Measurements from ENCODE around the gene TMC8. TPM values are rescaled to one million over a fixed set of nuclear protein-coding genes. Genes with fewer than 3 reads are reported as not detected.

TMC8 gene
- polyA plus RNA-seq, 2 of the 4 experiments (the other 2 are of a cell fraction): 0.14 to 0.26 TPM

GRCh38 chr17:78096093-78096492 is 34.5 kb upstream of the TMC8 start:
- POLR2A ChIA-PET: no interaction called here
- WGBS (ENCODE audit: missing lambda C conversion rate): 80% methylated on average over 9 of the region's 9 CpGs
- TF ChIP-seq EHMT2 (IDR thresholded peaks at IDR 0.05; ENCODE audit: low read depth): no peak
- no peak for TF ChIP-seq TFCP2L1 (CRISPR knock-in tag; IDR thresholded peaks at IDR 0.05)
- TF ChIP-seq REST (IDR thresholded peaks at IDR 0.05): no peak
- TF ChIP-seq HOXA7 (CRISPR knock-in tag; IDR thresholded peaks at IDR 0.05): no peak
- no peak for TF ChIP-seq CEBPB (IDR thresholded peaks at IDR 0.05)
- no peak for TF ChIP-seq MAX (IDR thresholded peaks at IDR 0.05)
- no peak for TF ChIP-seq RFX5 (IDR thresholded peaks at IDR 0.05)
- TF ChIP-seq KDM1A (IDR thresholded peaks at IDR 0.05; ENCODE audit: low read depth): no peak
- TF ChIP-seq, protein P1, sequence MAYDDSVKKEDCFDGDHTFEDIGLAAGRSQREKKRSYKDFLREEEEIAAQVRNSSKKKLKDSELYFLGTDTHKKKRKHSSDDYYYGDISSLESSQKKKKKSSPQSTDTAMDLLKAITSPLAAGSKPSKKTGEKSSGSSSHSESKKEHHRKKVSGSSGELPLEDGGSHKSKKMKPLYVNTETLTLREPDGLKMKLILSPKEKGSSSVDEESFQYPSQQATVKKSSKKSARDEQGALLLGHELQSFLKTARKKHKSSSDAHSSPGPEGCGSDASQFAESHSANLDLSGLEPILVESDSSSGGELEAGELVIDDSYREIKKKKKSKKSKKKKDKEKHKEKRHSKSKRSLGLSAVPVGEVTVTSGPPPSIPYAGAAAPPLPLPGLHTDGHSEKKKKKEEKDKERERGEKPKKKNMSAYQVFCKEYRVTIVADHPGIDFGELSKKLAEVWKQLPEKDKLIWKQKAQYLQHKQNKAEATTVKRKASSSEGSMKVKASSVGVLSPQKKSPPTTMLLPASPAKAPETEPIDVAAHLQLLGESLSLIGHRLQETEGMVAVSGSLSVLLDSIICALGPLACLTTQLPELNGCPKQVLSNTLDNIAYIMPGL (CRISPR knock-in tag; IDR thresholded peaks at IDR 0.05; ENCODE audit: borderline replicate concordance): no peak
- no peak for TF ChIP-seq ESRRA (IDR thresholded peaks at IDR 0.05; ENCODE audit: borderline replicate concordance, low read length)
- no peak for TF ChIP-seq NPAS2 (CRISPR knock-in tag; IDR thresholded peaks at IDR 0.05; ENCODE audit: borderline replicate concordance)
- no peak for TF ChIP-seq PHF8 (IDR thresholded peaks at IDR 0.05; ENCODE audit: borderline replicate concordance, low read depth)
- no peak for TF ChIP-seq FOXS1 (CRISPR knock-in tag; IDR thresholded peaks at IDR 0.05)
- ATAC-seq (no peak; a peak in 1 of 6 replicates), FAIRE-seq (no peak), DNase-seq (ENCODE audit: low read depth in 1 of 2, low spot score in 1 of 2) (no peak)
- CTCF ChIA-PET: interaction anchor here (0.8 to 12.3 kb wide), 8 partner anchors 8 to 155 kb away, joined by 3 to 99 read pairs (median 8); no protein-coding TSS in a partner anchor
- H3K4me1 ChIP-seq: no peaks in the 10 kb centered on the region
- H3K9me3 ChIP-seq: 0 out of 3 replicates have a peak, but pooled peaks cover under 1% of the 10 kb centered on the region
- no peak overlapping the region for H3K4me2 ChIP-seq
- no peak overlapping the region for H3K4me3 ChIP-seq
- no peak overlapping the region for H3K27ac ChIP-seq

DNA sequence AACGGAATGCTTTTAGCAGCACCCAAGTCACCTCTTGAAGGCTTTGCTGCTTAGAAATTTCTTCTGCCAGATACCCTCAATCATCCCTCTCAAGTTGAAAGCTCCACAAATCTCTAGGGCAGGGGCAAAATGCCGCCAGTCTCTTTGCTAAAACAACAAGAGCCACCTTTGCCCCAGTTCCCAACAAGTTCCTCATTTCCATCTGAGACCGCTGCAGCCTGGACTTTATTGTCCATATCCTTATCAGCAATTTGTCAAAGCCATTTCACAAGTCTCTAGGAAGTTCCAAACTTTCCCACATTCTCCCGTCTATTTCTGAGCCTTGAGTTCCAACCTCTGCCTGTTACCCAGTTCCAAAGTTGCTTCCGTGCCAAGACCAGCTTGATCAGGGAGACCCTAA is 29.5 kb upstream of the TMC8 start:
- no peak overlapping the region for H3K4me2 ChIP-seq
- H3K9me3 ChIP-seq: 0 out of 3 replicates have a peak, but pooled peaks cover 3% of the 10 kb centered on the region
- no peak overlapping the region for H3K4me3 ChIP-seq
- H3K4me1 ChIP-seq: no peaks in the 10 kb centered on the region
- CTCF ChIA-PET: interaction anchor here (11.4 to 12.3 kb wide), 2 partner anchors 9 to 17 kb away, joined by 83 to 99 read pairs; no protein-coding TSS in a partner anchor
- POLR2A ChIA-PET: no interaction called here
- no peak for DNase-seq (ENCODE audit: low read depth in 1 of 2, low spot score in 1 of 2)
- H3K27ac ChIP-seq: no peak overlapping the region
- ATAC-seq: no peak
- no peak for FAIRE-seq
- 94% methylated on average over 5 of the region's 5 CpGs for WGBS (ENCODE audit: missing lambda C conversion rate)
- TF ChIP-seq CBX2 (IDR thresholded peaks at IDR 0.05; ENCODE audit: borderline replicate concordance, low read depth) (no peak), KDM5A (IDR thresholded peaks at IDR 0.05) (no peak), ELK1 (IDR thresholded peaks at IDR 0.05; ENCODE audit: low read depth, low read length) (no peak), RARB (CRISPR knock-in tag; IDR thresholded peaks at IDR 0.05) (no peak), NFE2L2 (conservative IDR thresholded peaks at IDR 0.05; ENCODE audit: low read length) (no peak), TP53 (CRISPR knock-in tag; IDR thresholded peaks at IDR 0.05) (no peak), CEBPB (IDR thresholded peaks at IDR 0.05) (no peak), MAFK (IDR thresholded peaks at IDR 0.05; ENCODE audit: partially characterized antibody) (no peak), HOXB13 (CRISPR knock-in tag; IDR thresholded peaks at IDR 0.05; ENCODE audit: low read depth) (no peak), MAX (IDR thresholded peaks at IDR 0.05) (no peak), RNF2 (IDR thresholded peaks at IDR 0.05; ENCODE audit: borderline replicate concordance, low read depth) (no peak), EHF (CRISPR knock-in tag; IDR thresholded peaks at IDR 0.05) (no peak), CHD4 (IDR thresholded peaks at IDR 0.05; ENCODE audit: borderline replicate concordance) (no peak)
- TF ChIP-seq, protein P2, sequence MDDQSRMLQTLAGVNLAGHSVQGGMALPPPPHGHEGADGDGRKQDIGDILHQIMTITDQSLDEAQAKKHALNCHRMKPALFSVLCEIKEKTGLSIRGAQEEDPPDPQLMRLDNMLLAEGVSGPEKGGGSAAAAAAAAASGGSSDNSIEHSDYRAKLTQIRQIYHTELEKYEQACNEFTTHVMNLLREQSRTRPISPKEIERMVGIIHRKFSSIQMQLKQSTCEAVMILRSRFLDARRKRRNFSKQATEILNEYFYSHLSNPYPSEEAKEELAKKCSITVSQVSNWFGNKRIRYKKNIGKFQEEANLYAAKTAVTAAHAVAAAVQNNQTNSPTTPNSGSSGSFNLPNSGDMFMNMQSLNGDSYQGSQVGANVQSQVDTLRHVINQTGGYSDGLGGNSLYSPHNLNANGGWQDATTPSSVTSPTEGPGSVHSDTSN (IDR thresholded peaks at IDR 0.05): no peak
- TF ChIP-seq, protein P3, sequence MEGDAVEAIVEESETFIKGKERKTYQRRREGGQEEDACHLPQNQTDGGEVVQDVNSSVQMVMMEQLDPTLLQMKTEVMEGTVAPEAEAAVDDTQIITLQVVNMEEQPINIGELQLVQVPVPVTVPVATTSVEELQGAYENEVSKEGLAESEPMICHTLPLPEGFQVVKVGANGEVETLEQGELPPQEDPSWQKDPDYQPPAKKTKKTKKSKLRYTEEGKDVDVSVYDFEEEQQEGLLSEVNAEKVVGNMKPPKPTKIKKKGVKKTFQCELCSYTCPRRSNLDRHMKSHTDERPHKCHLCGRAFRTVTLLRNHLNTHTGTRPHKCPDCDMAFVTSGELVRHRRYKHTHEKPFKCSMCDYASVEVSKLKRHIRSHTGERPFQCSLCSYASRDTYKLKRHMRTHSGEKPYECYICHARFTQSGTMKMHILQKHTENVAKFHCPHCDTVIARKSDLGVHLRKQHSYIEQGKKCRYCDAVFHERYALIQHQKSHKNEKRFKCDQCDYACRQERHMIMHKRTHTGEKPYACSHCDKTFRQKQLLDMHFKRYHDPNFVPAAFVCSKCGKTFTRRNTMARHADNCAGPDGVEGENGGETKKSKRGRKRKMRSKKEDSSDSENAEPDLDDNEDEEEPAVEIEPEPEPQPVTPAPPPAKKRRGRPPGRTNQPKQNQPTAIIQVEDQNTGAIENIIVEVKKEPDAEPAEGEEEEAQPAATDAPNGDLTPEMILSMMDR (IDR thresholded peaks at IDR 0.05): no peak
- TF ChIP-seq, protein P4, sequence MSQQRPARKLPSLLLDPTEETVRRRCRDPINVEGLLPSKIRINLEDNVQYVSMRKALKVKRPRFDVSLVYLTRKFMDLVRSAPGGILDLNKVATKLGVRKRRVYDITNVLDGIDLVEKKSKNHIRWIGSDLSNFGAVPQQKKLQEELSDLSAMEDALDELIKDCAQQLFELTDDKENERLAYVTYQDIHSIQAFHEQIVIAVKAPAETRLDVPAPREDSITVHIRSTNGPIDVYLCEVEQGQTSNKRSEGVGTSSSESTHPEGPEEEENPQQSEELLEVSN (IDR thresholded peaks at IDR 0.05; ENCODE audit: borderline replicate concordance, low read depth): no peak
